ENCODE measurements around the gene BPIFB6. TPM values are rescaled to one million over a fixed set of nuclear protein-coding genes. Genes with fewer than 3 reads are reported as not detected.

Gene BPIFB6
- total and polyA plus RNA-seq, 7 donors: not detected

- Histone ChIP-seq H3K27ac (no peak overlapping the region), H3K27me3 (no peaks in the 10 kb centered on the region), H3K4me3 (no peak overlapping the region), H3K4me1 (no peaks in the 10 kb centered on the region), H3K9me3 (no peaks in the 10 kb centered on the region), H3K36me3 (no peaks in the 10 kb centered on the region)
- DNase-seq: no peak
- intact Hi-C loops (cut with DNase I): loop anchor here (10.0 kb wide), 1 partner anchor 59 kb away; no protein-coding TSS in a partner anchor
- 67 to 73% methylated on average over 6 of the region's 6 CpGs for WGBS, 2 donors
- TF ChIP-seq POLR2AphosphoS5 (IDR thresholded peaks at IDR 0.05) (no peak), POLR2A (IDR thresholded peaks at IDR 0.05) (no peak)
Observed at GRCh38 chr20:33023439-33024242, 7.8 kb upstream of the BPIFB6 start.

GRCh38 chr20:33024243-33024560 is 7.2 kb upstream of the BPIFB6 start:
- no peaks in the 10 kb centered on the region for H3K27me3 ChIP-seq
- no peaks in the 10 kb centered on the region for H3K9me3 ChIP-seq
- H3K36me3 ChIP-seq: no peaks in the 10 kb centered on the region
- H3K4me1 ChIP-seq: no peaks in the 10 kb centered on the region
- H3K4me3 ChIP-seq: no peak overlapping the region
- TF ChIP-seq POLR2AphosphoS5 (IDR thresholded peaks at IDR 0.05) (no peak), EP300 (IDR thresholded peaks at IDR 0.05) (no peak), CTCF (IDR thresholded peaks at IDR 0.05) (no peak), POLR2A (IDR thresholded peaks at IDR 0.05) (no peak)
- WGBS, 2 donors: 72 to 83% methylated on average over 1 of the region's 1 CpG
- DNase-seq: no peak
- intact Hi-C loops (cut with DNase I): loop anchor here (10.0 kb wide), 1 partner anchor 59 kb away; no protein-coding TSS in a partner anchor
- no peak overlapping the region for H3K27ac ChIP-seq

GRCh38 chr20:33024609-33025317 is 6.7 kb upstream of the BPIFB6 start:
- Histone ChIP-seq H3K9me3 (no peaks in the 10 kb centered on the region), H3K4me1 (no peaks in the 10 kb centered on the region), H3K4me3 (no peak overlapping the region), H3K27me3 (no peaks in the 10 kb centered on the region), H3K36me3 (no peaks in the 10 kb centered on the region), H3K27ac (no peak overlapping the region)
- TF ChIP-seq POLR2AphosphoS5 (IDR thresholded peaks at IDR 0.05) (no peak), CTCF (IDR thresholded peaks at IDR 0.05) (no peak), POLR2A (IDR thresholded peaks at IDR 0.05) (no peak), EP300 (IDR thresholded peaks at IDR 0.05) (no peak)
- DNase-seq: no peak
- 63 to 72% methylated on average over 5 of the region's 5 CpGs for WGBS, 2 donors
- intact Hi-C loops (cut with DNase I): loop anchor here (10.0 kb wide), 1 partner anchor 60 kb away; no protein-coding TSS in a partner anchor

- WGBS, 2 donors: 48 to 56% methylated on average over 9 of the region's 9 CpGs
- Histone ChIP-seq H3K27me3 (no peaks in the 10 kb centered on the region), H3K27ac (no peak overlapping the region), H3K36me3 (no peaks in the 10 kb centered on the region), H3K9me3 (no peaks in the 10 kb centered on the region), H3K4me3 (no peak overlapping the region), H3K4me1 (no peaks in the 10 kb centered on the region)
- no peak for TF ChIP-seq POLR2AphosphoS5 (IDR thresholded peaks at IDR 0.05)
- no peak for TF ChIP-seq CTCF (IDR thresholded peaks at IDR 0.05)
- intact Hi-C loops (cut with DNase I): loop anchor here (10.0 kb wide), 1 partner anchor 61 kb away; no protein-coding TSS in a partner anchor
- DNase-seq: no peak
Observed at GRCh38 chr20:33025318-33025876, 6.1 kb upstream of the BPIFB6 start.

Measured in sigmoid colon (tissue), 7 donors.